ENCODE results near the gene GALNT12.

The GALNT12 gene

GRCh38 chr9:98874721-98875255, 67.3 kb downstream of the GALNT12 start:
- Histone ChIP-seq H3K9ac (ENCODE audit: low read length) (no peak overlapping the region), H3K27ac (ENCODE audit: low read depth, low read length) (no peak overlapping the region), H3K4me3 (ENCODE audit: low read length) (no peak overlapping the region), H3K4me1 (ENCODE audit: control insufficient read depth, insufficient read depth, low read length) (peaks cover 5% of the 10 kb centered on the region), H3K27me3 (ENCODE audit: control insufficient read depth, insufficient read depth, low read length) (no peaks in the 10 kb centered on the region), H3K36me3 (ENCODE audit: control insufficient read depth, insufficient read depth, low read length) (no peaks in the 10 kb centered on the region)

GRCh38 chr9:98875536-98875935, 68.1 kb downstream of the GALNT12 start:
- no peak overlapping the region for H3K9ac ChIP-seq (ENCODE audit: low read length)
- H3K27ac ChIP-seq (ENCODE audit: low read depth, low read length): no peak overlapping the region
- no peaks in the 10 kb centered on the region for H3K27me3 ChIP-seq (ENCODE audit: control insufficient read depth, insufficient read depth, low read length)
- H3K36me3 ChIP-seq (ENCODE audit: control insufficient read depth, insufficient read depth, low read length): no peaks in the 10 kb centered on the region
- H3K4me1 ChIP-seq (ENCODE audit: control insufficient read depth, insufficient read depth, low read length): peaks cover 10% of the 10 kb centered on the region
- H3K4me3 ChIP-seq (ENCODE audit: low read length): no peak overlapping the region

- Histone ChIP-seq H3K36me3 (ENCODE audit: control insufficient read depth, insufficient read depth, low read length) (no peaks in the 10 kb centered on the region), H3K27ac (ENCODE audit: low read depth, low read length) (no peak overlapping the region), H3K9ac (ENCODE audit: low read length) (no peak overlapping the region), H3K4me3 (ENCODE audit: low read length) (no peak overlapping the region), H3K4me1 (ENCODE audit: control insufficient read depth, insufficient read depth, low read length) (peaks cover 10% of the 10 kb centered on the region), H3K27me3 (ENCODE audit: control insufficient read depth, insufficient read depth, low read length) (no peaks in the 10 kb centered on the region)
These were observed 69.8 kb downstream of the GALNT12 start for GRCh38 chr9:98877311-98877710.

GRCh38 chr9:98879094-98879962, 71.9 kb downstream of the GALNT12 start:
- Histone ChIP-seq H3K27me3 (ENCODE audit: control insufficient read depth, insufficient read depth, low read length) (no peaks in the 10 kb centered on the region), H3K27ac (ENCODE audit: low read depth, low read length) (no peak overlapping the region), H3K36me3 (ENCODE audit: control insufficient read depth, insufficient read depth, low read length) (no peaks in the 10 kb centered on the region), H3K9ac (ENCODE audit: low read length) (no peak overlapping the region), H3K4me1 (ENCODE audit: control insufficient read depth, insufficient read depth, low read length) (peaks cover 10% of the 10 kb centered on the region), H3K4me3 (ENCODE audit: low read length) (no peak overlapping the region)

GRCh38 chr9:98879963-98880310, 72.5 kb downstream of the GALNT12 start:
- Histone ChIP-seq H3K4me1 (ENCODE audit: control insufficient read depth, insufficient read depth, low read length) (peaks cover 10% of the 10 kb centered on the region), H3K27ac (ENCODE audit: low read depth, low read length) (no peak overlapping the region), H3K9ac (ENCODE audit: low read length) (no peak overlapping the region)

GRCh38 chr9:98880311-98881015, 73.0 kb downstream of the GALNT12 start:
- no peaks in the 10 kb centered on the region for H3K36me3 ChIP-seq (ENCODE audit: control insufficient read depth, insufficient read depth, low read length)
- H3K4me1 ChIP-seq (ENCODE audit: control insufficient read depth, insufficient read depth, low read length): peaks cover 10% of the 10 kb centered on the region
- H3K27me3 ChIP-seq (ENCODE audit: control insufficient read depth, insufficient read depth, low read length): no peaks in the 10 kb centered on the region
- no peak overlapping the region for H3K27ac ChIP-seq (ENCODE audit: low read depth, low read length)
- H3K9ac ChIP-seq (ENCODE audit: low read length): no peak overlapping the region
- H3K4me3 ChIP-seq (ENCODE audit: low read length): no peak overlapping the region

More at GRCh38 chr9:98879963-98880310, 72.5 kb downstream of the GALNT12 start:
- Histone ChIP-seq H3K27me3 (ENCODE audit: control insufficient read depth, insufficient read depth, low read length) (no peaks in the 10 kb centered on the region), H3K36me3 (ENCODE audit: control insufficient read depth, insufficient read depth, low read length) (no peaks in the 10 kb centered on the region), H3K4me3 (ENCODE audit: low read length) (no peak overlapping the region)

- H3K27me3 ChIP-seq (ENCODE audit: control insufficient read depth, insufficient read depth, low read length): no peaks in the 10 kb centered on the region
- peaks cover 10% of the 10 kb centered on the region for H3K4me1 ChIP-seq (ENCODE audit: control insufficient read depth, insufficient read depth, low read length)
- H3K36me3 ChIP-seq (ENCODE audit: control insufficient read depth, insufficient read depth, low read length): no peaks in the 10 kb centered on the region
- H3K27ac ChIP-seq (ENCODE audit: low read depth, low read length): no peak overlapping the region
- H3K4me3 ChIP-seq (ENCODE audit: low read length): no peak overlapping the region
- no peak overlapping the region for H3K9ac ChIP-seq (ENCODE audit: low read length)
These were observed 73.9 kb downstream of the GALNT12 start for GRCh38 chr9:98881356-98881755.

- Histone ChIP-seq H3K4me3 (ENCODE audit: low read length) (no peak overlapping the region), H3K9ac (ENCODE audit: low read length) (no peak overlapping the region), H3K27me3 (ENCODE audit: control insufficient read depth, insufficient read depth, low read length) (no peaks in the 10 kb centered on the region), H3K27ac (ENCODE audit: low read depth, low read length) (no peak overlapping the region), H3K36me3 (ENCODE audit: control insufficient read depth, insufficient read depth, low read length) (no peaks in the 10 kb centered on the region), H3K4me1 (ENCODE audit: control insufficient read depth, insufficient read depth, low read length) (peaks cover 10% of the 10 kb centered on the region)
These were observed 74.5 kb downstream of the GALNT12 start for GRCh38 chr9:98881836-98882568.

GRCh38 chr9:98882569-98882923, 75.1 kb downstream of the GALNT12 start:
- Histone ChIP-seq H3K9ac (ENCODE audit: low read length) (no peak overlapping the region), H3K36me3 (ENCODE audit: control insufficient read depth, insufficient read depth, low read length) (no peaks in the 10 kb centered on the region), H3K4me3 (ENCODE audit: low read length) (no peak overlapping the region), H3K27ac (ENCODE audit: low read depth, low read length) (no peak overlapping the region), H3K27me3 (ENCODE audit: control insufficient read depth, insufficient read depth, low read length) (no peaks in the 10 kb centered on the region), H3K4me1 (ENCODE audit: control insufficient read depth, insufficient read depth, low read length) (peaks cover 10% of the 10 kb centered on the region)

GRCh38 chr9:98883276-98883675, 75.8 kb downstream of the GALNT12 start:
- Histone ChIP-seq H3K4me3 (ENCODE audit: low read length) (no peak overlapping the region), H3K4me1 (ENCODE audit: control insufficient read depth, insufficient read depth, low read length) (peaks cover 10% of the 10 kb centered on the region), H3K27ac (ENCODE audit: low read depth, low read length) (no peak overlapping the region), H3K27me3 (ENCODE audit: control insufficient read depth, insufficient read depth, low read length) (no peaks in the 10 kb centered on the region), H3K9ac (ENCODE audit: low read length) (no peak overlapping the region), H3K36me3 (ENCODE audit: control insufficient read depth, insufficient read depth, low read length) (no peaks in the 10 kb centered on the region)

GRCh38 chr9:98884849-98885248, 77.4 kb downstream of the GALNT12 start:
- Histone ChIP-seq H3K36me3 (ENCODE audit: control insufficient read depth, insufficient read depth, low read length) (no peaks in the 10 kb centered on the region), H3K27ac (ENCODE audit: low read depth, low read length) (no peak overlapping the region), H3K27me3 (ENCODE audit: control insufficient read depth, insufficient read depth, low read length) (no peaks in the 10 kb centered on the region), H3K4me1 (ENCODE audit: control insufficient read depth, insufficient read depth, low read length) (peaks cover 4% of the 10 kb centered on the region), H3K4me3 (ENCODE audit: low read length) (no peak overlapping the region), H3K9ac (ENCODE audit: low read length) (no peak overlapping the region)

GRCh38 chr9:98885575-98886295, 78.3 kb downstream of the GALNT12 start:
- no peak overlapping the region for H3K4me3 ChIP-seq (ENCODE audit: low read length)
- H3K4me1 ChIP-seq (ENCODE audit: control insufficient read depth, insufficient read depth, low read length): no peaks in the 10 kb centered on the region
- no peak overlapping the region for H3K9ac ChIP-seq (ENCODE audit: low read length)
- no peaks in the 10 kb centered on the region for H3K27me3 ChIP-seq (ENCODE audit: control insufficient read depth, insufficient read depth, low read length)
- no peaks in the 10 kb centered on the region for H3K36me3 ChIP-seq (ENCODE audit: control insufficient read depth, insufficient read depth, low read length)
- H3K27ac ChIP-seq (ENCODE audit: low read depth, low read length): no peak overlapping the region
